ENCODE measurements around the gene SYNE1. TPM values are rescaled to one million over a fixed set of nuclear protein-coding genes. Genes with fewer than 3 reads are reported as not detected.
A peak's percentile ranks its signal among the peaks of the same experiment; 100 is the strongest.
"Not testable (repeated sequence)": the region's sequence is repeated elsewhere in the genome, so short reads cannot be mapped to it uniquely, and the experiment has no call there.

The SYNE1 gene
- polyA plus RNA-seq, 1 donor: 28.2 TPM

DNA sequence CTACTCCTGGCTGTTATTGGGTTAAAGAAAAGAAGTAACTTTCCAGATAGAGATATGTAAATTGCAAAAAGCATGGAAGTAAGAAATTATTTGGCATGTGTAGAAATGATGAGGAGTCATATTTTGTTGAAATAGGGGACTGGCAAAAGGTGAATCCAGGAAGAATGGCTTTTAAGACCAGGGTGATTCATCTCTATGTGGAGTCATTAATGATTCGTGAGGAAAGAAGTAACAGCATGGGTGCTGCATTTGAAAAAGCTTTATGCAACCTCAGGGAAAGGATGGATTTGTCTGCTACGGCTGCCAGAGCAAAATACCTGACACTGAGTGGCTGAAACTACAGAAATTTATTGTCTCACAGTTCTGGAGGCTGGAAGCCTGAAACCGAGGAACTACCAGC lies 14.8 kb upstream of the SYNE1 start:
- Histone ChIP-seq H3K27ac (ENCODE audit: low read length) (no peak overlapping the region), H3K4me3 (ENCODE audit: low read length) (no peak overlapping the region), H3K4me1 (ENCODE audit: control insufficient read depth, insufficient read depth, low read length) (no peaks in the 10 kb centered on the region), H3K9me3 (ENCODE audit: control insufficient read depth, low read depth, low read length) (no peaks in the 10 kb centered on the region), H3K36me3 (ENCODE audit: control insufficient read depth, insufficient read depth, low read length) (no peaks in the 10 kb centered on the region), H3K27me3 (ENCODE audit: control insufficient read depth, insufficient read depth, low read length) (no peaks in the 10 kb centered on the region)
- no peak for DNase-seq
- WGBS (ENCODE audit: insufficient coverage, low lambda C conversion rate): no CpG with 5 or more reads among the region's 3 CpGs

DNA sequence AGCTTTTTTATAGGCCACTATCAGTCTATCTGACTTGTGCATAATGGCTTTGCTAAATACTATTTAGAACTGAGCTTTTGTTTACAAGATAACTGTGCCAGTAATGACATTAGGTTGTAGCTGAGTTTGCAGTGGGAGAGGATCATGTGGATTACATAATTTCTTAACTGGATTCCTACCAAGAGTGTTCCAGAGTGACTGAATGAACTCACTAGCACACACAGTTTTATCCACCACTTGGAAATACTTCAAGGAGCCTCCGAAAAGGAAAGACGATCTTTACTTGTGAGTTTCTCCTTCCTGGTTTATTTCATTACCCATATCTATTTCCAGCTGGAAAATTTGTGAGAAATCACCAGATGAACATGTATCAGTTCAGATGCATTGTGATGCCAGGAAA lies 10.9 kb upstream of the SYNE1 start:
- DNase-seq: peak in 1 of 2 donors; percentile 2
- H3K27me3 ChIP-seq (ENCODE audit: control insufficient read depth, insufficient read depth, low read length): no peaks in the 10 kb centered on the region
- H3K36me3 ChIP-seq (ENCODE audit: control insufficient read depth, insufficient read depth, low read length): no peaks in the 10 kb centered on the region
- no peak overlapping the region for H3K4me3 ChIP-seq (ENCODE audit: low read length)
- H3K9me3 ChIP-seq (ENCODE audit: control insufficient read depth, low read depth, low read length): no peaks in the 10 kb centered on the region
- no peaks in the 10 kb centered on the region for H3K4me1 ChIP-seq (ENCODE audit: control insufficient read depth, insufficient read depth, low read length)
- no CpG with 5 or more reads among the region's 2 CpGs for WGBS (ENCODE audit: insufficient coverage, low lambda C conversion rate)
- no peak overlapping the region for H3K27ac ChIP-seq (ENCODE audit: low read length)

DNA sequence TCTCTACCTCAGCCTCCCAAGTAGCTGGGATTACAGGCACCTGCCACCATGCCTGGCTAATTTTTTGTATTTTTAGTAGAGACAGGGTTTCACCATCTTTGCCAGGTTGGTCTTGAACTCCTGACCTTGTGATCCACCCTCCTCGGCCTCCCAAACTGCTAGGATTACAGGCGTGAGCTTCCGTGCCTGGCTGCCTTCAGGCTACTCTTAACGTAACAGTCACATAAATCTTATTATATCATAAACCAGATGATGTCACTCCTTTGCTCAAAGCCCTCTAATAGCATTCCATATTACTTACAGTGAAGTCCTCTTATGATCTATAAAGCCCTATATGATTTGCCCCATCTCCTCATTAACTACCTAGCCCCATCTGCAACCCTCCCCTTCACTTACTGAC lies 9.6 kb upstream of the SYNE1 start:
- not testable (repeated sequence) for H3K27ac ChIP-seq (ENCODE audit: low read length); H3K36me3 ChIP-seq (ENCODE audit: control insufficient read depth, insufficient read depth, low read length)
- 67% methylated on average over 1 of the region's 4 CpGs for WGBS (ENCODE audit: insufficient coverage, low lambda C conversion rate)

DNA sequence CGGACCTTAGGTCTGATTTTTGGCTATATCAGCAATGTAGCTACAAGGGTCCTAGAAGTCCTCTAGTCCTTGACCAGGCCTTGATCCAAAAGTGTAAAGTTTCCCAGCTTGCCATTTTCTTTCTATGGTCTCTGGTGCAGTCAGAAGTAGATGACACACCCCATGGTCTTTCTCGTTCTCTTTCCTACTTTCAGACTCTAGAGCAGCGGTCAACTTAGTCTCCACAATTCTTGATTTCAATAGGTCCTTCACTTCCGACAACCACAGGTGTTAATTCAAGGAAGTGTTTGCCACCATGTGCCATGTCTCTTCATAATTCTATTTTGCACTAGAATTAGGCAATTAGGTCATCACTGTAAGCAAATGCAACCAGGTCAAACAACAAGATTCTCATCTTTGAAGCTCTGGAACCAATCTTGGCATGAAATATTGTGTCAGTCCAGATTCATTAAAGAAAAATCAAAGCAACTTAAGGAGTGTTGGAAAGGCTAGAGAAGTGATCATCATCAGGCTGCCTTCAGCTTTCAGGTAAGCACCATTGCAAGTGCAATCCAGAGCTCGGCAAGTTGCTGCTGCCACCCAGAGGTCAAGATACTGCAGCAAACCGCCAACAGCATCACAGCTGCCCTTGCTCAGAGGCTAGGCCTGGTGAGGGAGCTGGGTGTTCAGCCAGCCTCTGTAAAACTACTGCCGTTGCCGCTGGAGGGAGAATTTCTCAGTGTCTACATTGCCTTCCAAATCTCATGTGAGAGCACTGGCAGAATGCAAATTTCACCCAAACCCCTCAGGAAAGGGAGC lies 5.6 kb upstream of the SYNE1 start:
- Histone ChIP-seq H3K4me3 (ENCODE audit: low read length) (no peak overlapping the region), H3K9me3 (ENCODE audit: control insufficient read depth, low read depth, low read length) (no peaks in the 10 kb centered on the region), H3K4me1 (ENCODE audit: control insufficient read depth, insufficient read depth, low read length) (no peaks in the 10 kb centered on the region), H3K36me3 (ENCODE audit: control insufficient read depth, insufficient read depth, low read length) (no peaks in the 10 kb centered on the region), H3K27me3 (ENCODE audit: control insufficient read depth, insufficient read depth, low read length) (peaks cover 10% of the 10 kb centered on the region), H3K27ac (ENCODE audit: low read length) (no peak overlapping the region)
- WGBS (ENCODE audit: insufficient coverage, low lambda C conversion rate): 90% methylated on average over 4 of the region's 8 CpGs
- DNase-seq: peak in 1 of 2 donors; percentile 4

More for the DNA sequence above, 9.6 kb upstream of the SYNE1 start:
- H3K4me1 ChIP-seq (ENCODE audit: control insufficient read depth, insufficient read depth, low read length); DNase-seq; H3K27me3 ChIP-seq (ENCODE audit: control insufficient read depth, insufficient read depth, low read length); H3K4me3 ChIP-seq (ENCODE audit: low read length); H3K9me3 ChIP-seq (ENCODE audit: control insufficient read depth, low read depth, low read length): not testable (repeated sequence)

DNA sequence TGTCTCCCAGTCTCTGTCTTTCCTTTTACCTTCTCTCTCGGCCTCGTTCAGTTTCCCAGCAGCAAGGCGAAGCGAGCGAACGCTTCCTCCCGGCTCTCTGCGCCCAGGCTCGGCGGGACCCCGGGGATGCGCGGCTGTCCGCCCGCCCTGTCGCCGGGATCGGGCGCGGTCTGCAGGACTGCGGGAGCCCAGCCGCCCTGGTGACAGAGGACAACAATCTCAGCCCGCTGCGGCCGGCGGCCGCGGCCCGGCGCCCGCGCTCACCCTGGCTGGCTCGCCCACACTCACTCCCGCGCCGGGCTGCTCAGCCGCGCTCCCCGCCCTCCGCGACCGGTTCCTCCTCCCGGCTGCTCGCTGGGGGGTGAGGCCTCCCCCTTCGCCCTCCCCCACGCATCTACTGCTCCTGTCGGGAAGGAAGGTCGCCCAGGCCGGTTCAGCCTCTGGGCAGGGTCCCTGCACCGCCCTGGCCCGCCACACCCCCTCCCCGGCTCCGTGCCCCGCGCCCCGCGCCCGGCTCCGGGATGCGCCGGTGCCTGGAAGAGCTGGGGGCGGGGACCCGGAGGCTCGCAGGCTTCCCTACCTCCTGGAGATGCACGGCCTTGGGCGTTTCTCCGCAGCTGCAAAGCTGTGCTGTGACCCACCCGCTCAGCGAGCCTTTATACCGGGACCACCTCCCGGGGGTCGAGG lies 410 bp downstream of the SYNE1 start:
- H3K4me3 ChIP-seq (ENCODE audit: low read length): peak overlapping the region; percentile 27
- DNase-seq: peak in 1 of 2 donors; percentile 5

DNA sequence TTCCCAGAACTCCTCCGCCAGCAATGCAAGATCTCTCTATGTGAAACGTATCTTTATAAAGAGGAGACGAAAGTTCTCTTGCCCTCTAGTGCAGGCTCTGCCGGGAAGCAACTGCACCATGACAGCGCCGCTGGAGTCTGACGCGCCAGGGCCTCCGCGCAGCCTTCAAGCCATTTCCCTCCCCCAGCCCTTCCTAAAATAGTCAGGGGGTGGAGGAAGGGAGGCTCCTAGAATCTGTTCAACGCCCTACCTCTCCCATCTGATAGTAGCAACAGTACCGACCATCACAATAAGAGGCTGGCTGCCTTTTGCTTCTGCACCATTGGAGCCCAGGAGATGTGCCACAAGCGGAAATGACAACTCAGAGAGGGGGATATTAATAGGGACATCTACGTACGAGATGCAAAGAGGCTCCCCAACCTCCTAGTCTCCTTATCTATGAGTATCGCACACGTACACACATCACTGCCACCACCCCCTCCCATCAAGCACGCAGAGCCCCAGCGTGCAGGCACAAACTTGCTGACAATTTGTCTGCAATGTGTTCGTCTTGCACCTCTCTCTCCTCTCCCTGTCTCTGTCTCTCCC lies 1.0 kb downstream of the SYNE1 start:
- WGBS (ENCODE audit: insufficient coverage, low lambda C conversion rate): no CpG with 5 or more reads among the region's 20 CpGs
- peaks cover 35% of the 10 kb centered on the region for H3K27me3 ChIP-seq (ENCODE audit: control insufficient read depth, insufficient read depth, low read length)
- H3K4me3 ChIP-seq (ENCODE audit: low read length): peak overlapping the region; percentile 27
- no peaks in the 10 kb centered on the region for H3K36me3 ChIP-seq (ENCODE audit: control insufficient read depth, insufficient read depth, low read length)
- H3K4me1 ChIP-seq (ENCODE audit: control insufficient read depth, insufficient read depth, low read length): no peaks in the 10 kb centered on the region
- H3K9me3 ChIP-seq (ENCODE audit: control insufficient read depth, low read depth, low read length): no peaks in the 10 kb centered on the region
- peak in 1 of 2 donors; percentile 4 for DNase-seq
- no peak overlapping the region for H3K27ac ChIP-seq (ENCODE audit: low read length)

More for the DNA sequence above, 410 bp downstream of the SYNE1 start:
- no peaks in the 10 kb centered on the region for H3K36me3 ChIP-seq (ENCODE audit: control insufficient read depth, insufficient read depth, low read length)
- no CpG with 5 or more reads among the region's 72 CpGs for WGBS (ENCODE audit: insufficient coverage, low lambda C conversion rate)
- H3K9me3 ChIP-seq (ENCODE audit: control insufficient read depth, low read depth, low read length): no peaks in the 10 kb centered on the region
- no peak overlapping the region for H3K27ac ChIP-seq (ENCODE audit: low read length)
- peaks cover 35% of the 10 kb centered on the region for H3K27me3 ChIP-seq (ENCODE audit: control insufficient read depth, insufficient read depth, low read length)
- H3K4me1 ChIP-seq (ENCODE audit: control insufficient read depth, insufficient read depth, low read length): no peaks in the 10 kb centered on the region

DNA sequence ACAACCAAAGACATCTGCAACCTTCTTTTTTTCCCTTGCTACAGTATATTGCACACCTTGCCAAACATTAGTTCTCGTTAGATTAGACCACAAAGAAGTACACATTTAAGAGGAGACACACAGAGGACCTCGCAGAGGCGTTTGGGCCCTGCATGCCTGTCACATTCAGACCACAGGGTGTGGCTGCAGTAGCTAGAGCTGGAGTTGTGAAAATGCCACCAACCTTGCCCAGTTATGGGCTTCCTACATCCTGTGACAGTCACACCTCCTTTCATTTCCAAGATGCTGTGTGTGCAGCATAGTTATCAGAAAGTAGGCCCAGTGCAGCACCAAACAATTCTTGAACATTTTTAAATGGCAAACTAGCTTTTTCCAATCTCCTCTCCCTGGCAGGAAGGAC lies 2.4 kb downstream of the SYNE1 start:
- no peak overlapping the region for H3K4me3 ChIP-seq (ENCODE audit: low read length)
- no peaks in the 10 kb centered on the region for H3K36me3 ChIP-seq (ENCODE audit: control insufficient read depth, insufficient read depth, low read length)
- peaks cover 35% of the 10 kb centered on the region for H3K27me3 ChIP-seq (ENCODE audit: control insufficient read depth, insufficient read depth, low read length)
- H3K9me3 ChIP-seq (ENCODE audit: control insufficient read depth, low read depth, low read length): no peaks in the 10 kb centered on the region
- DNase-seq: no peak
- H3K4me1 ChIP-seq (ENCODE audit: control insufficient read depth, insufficient read depth, low read length): no peaks in the 10 kb centered on the region
- H3K27ac ChIP-seq (ENCODE audit: low read length): no peak overlapping the region
- no CpG with 5 or more reads among the region's 3 CpGs for WGBS (ENCODE audit: insufficient coverage, low lambda C conversion rate)

DNA sequence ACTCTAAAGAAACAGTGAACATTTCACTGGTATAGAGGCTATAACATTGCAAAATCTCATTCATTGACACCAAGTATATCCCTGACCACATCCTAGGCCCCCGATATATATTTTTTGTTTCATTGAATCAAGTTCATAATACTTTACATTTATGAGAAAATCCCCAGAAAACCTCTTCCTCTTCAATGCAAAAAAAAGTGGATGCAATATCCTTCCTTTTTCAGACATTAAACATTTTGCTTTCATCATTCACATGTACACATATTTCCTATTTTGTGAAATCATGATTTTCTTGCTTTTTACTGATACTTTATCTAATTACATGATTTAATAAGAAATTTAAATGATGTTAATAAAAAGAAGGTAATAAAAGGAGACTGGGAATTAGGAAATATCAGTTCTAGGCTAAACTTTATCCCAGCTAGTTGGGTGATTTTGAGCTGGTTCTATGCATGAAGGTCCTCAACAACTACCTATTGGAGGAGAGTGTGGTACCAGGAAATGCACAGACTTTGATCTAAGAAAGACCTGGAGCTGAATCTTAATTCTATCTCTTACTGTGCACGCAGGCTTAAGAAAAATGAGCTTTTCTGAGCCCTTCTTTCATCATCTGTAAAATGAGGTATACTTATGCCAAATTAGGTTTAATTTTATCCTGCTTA lies 4.9 kb downstream of the SYNE1 start:
- no peaks in the 10 kb centered on the region for H3K36me3 ChIP-seq (ENCODE audit: control insufficient read depth, insufficient read depth, low read length)

DNA sequence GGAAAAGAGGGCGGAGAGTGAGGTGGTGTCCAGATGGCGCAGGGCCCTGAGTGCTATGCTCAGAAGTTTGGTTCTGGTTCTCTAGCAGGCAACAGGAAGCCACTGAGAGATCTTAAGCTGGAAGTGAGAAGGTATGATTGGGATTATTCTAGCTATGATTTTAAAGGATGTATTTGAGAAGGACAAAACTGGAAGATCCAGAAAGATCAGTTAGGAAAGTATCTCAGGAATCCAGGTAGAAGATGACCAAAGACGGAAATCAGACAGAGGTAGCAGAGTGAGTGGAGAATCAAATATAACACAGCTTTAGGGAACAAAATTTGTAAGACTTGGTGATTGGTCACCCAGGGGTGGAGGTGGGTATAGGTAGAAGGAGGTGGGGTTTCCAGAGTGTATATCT lies 5.8 kb downstream of the SYNE1 start:
- Histone ChIP-seq H3K27me3 (ENCODE audit: control insufficient read depth, insufficient read depth, low read length) (peaks cover 12% of the 10 kb centered on the region), H3K9me3 (ENCODE audit: control insufficient read depth, low read depth, low read length) (no peaks in the 10 kb centered on the region), H3K36me3 (ENCODE audit: control insufficient read depth, insufficient read depth, low read length) (no peaks in the 10 kb centered on the region), H3K4me3 (ENCODE audit: low read length) (no peak overlapping the region), H3K27ac (ENCODE audit: low read length) (no peak overlapping the region), H3K4me1 (ENCODE audit: control insufficient read depth, insufficient read depth, low read length) (no peaks in the 10 kb centered on the region)
- DNase-seq: no peak
- 100% methylated on average over 1 of the region's 3 CpGs for WGBS (ENCODE audit: insufficient coverage, low lambda C conversion rate)

More for the DNA sequence above, 4.9 kb downstream of the SYNE1 start:
- no peak for DNase-seq
- WGBS (ENCODE audit: insufficient coverage, low lambda C conversion rate): 100% methylated on average over 2 of the region's 2 CpGs
- Histone ChIP-seq H3K27me3 (ENCODE audit: control insufficient read depth, insufficient read depth, low read length) (peaks cover 19% of the 10 kb centered on the region), H3K27ac (ENCODE audit: low read length) (no peak overlapping the region), H3K4me1 (ENCODE audit: control insufficient read depth, insufficient read depth, low read length) (no peaks in the 10 kb centered on the region), H3K4me3 (ENCODE audit: low read length) (no peak overlapping the region), H3K9me3 (ENCODE audit: control insufficient read depth, low read depth, low read length) (no peaks in the 10 kb centered on the region)

DNA sequence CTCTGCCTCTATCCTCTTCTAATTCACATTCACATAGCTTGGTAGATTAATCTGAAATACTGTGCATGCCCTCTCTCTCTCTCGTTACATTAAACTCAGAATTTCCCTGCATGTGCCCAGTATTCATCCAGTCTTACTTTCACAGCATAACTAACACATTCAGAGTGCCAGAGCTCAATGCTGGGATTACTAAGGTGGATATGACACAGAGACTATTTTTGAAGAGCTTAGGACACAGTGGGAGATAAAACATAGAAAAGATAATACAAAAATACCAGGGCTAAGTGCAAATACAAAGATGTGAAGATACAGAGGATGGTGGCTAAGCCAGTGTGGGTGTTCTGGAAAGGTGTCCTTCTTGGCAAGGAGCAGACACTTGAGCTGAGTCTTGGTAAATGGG lies 6.3 kb downstream of the SYNE1 start:
- Histone ChIP-seq H3K4me1 (ENCODE audit: control insufficient read depth, insufficient read depth, low read length) (no peaks in the 10 kb centered on the region), H3K27me3 (ENCODE audit: control insufficient read depth, insufficient read depth, low read length) (peaks cover 7% of the 10 kb centered on the region), H3K9me3 (ENCODE audit: control insufficient read depth, low read depth, low read length) (no peaks in the 10 kb centered on the region), H3K27ac (ENCODE audit: low read length) (no peak overlapping the region), H3K4me3 (ENCODE audit: low read length) (no peak overlapping the region), H3K36me3 (ENCODE audit: control insufficient read depth, insufficient read depth, low read length) (no peaks in the 10 kb centered on the region)
- 60% methylated on average over 1 of the region's 1 CpG for WGBS (ENCODE audit: insufficient coverage, low lambda C conversion rate)
- no peak for DNase-seq
